GM19468 (cell line): ENCODE data around the gene NGFR.

Experiments used
- ATAC-seq: cut with Tn5 transposase; IDR thresholded peaks from one replicate; pipeline ENCODE4 v1.9.1; 2021; ENCODE audit warnings: mild to moderate bottlenecking, moderate library complexity, moderate number of reproducible peaks; ENCODE audit not compliant: unreplicated experiment; ENCODE audit errors: extremely low read depth

NGFR gene

DNA sequence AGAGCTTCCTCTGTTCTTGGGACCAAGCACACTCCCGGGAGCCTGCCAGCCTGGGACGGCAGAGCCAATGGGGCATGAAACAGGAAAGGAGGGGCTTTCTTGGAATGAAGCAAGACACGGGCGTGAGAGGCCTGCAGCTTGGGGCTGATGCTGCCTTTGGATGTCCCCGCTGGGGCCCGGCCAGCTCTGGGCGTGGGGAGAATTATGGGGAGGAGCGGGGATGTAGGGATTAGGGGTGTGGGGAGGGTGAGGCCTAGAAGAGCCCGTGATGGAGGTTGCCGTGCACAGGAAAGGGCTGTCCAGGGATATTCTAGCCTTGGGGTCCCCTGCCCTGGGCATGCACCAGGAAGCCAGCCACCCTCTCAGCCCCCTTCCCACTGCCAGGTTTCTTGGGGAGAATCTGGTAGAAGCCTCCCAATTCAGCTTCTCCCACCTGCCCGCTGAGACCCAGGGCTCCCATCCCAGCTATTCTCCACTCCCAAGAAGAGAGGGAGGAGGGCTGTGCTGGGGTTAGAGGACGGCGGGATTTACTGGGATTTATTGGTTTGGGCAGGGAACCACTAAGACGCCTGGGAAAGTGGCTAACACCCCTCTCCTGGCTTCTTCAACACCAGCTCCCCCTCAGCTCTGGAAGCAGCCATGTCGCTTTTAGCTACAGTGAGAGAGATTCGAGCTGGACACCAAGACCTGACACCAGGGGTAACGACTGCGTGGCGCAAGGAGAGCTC, 60.6 kb downstream of the NGFR start:
- no peak for ATAC-seq

DNA sequence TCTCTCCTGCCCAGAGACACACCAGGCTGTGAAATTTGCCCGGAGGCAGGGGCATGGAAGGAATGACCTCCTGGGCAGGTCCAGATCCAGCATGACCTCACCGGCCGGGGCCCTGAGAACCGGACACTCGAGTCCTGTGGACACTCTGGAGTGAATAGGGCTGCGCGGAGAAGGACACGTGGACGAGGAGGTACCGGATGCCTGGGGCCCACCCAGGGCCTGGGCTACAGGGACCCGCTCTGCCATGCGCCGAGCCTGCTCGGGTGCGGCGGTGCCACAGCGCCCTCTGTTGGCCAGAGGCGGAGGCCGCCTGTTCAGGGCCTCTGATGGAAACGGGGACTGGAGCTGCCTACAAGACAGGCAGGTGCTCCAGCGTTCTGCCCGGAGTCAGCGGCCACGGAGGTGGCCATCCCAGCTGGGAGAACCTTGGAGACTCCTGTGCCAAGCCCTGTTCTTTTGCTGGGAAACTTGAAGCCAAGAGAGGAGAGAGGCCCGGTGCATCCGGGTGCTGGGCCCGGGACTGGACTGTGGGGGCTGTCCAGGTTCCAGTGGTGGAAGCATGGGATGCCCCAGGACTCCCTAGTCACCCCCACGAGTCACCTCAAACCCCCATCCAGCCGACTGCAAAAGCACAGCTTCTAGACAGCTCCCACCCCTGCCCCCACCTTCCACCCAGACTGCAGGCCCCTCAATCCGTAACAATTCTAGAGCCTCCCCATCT, 61.3 kb downstream of the NGFR start:
- ATAC-seq = no peak

DNA sequence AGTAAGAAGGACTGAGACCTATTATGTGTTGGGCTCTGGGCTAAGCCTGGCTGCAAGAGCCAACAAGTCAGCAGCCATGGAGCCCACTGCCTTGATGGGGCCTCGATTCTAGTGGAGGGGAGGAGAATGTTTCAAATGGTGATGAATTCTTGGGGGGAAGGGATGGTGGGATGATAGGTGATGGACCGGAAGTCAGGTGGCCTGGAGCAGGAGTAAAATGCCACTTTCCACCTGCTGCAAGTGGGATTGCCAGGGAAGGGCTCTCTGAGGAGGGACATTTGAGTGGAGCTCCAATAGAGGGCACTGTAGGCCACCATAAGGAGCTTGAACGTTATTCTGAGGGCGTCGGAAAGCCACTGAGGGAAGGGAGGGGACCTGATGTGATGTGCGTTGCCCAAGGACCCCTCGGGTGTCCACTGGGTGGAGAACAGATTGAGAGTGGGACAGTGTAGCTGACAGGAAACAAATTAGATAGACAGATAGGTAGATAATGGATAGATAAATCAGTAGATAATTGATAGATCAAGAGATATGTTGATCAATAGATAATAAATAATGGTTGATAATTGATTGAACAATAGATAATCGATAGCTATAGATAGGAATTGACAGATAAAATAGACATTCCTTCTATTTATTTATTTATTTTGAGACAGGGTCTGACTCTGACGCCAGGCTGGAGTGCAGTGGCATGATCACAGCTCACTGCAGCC, 62.4 kb downstream of the NGFR start:
- no peak for ATAC-seq
